ENCODE measurements around the gene DUSP2. TPM values are rescaled to one million over a fixed set of nuclear protein-coding genes. Genes with fewer than 3 reads are reported as not detected.
A peak's percentile ranks its signal among the peaks of the same experiment; 100 is the strongest.

Gene DUSP2, protein sequence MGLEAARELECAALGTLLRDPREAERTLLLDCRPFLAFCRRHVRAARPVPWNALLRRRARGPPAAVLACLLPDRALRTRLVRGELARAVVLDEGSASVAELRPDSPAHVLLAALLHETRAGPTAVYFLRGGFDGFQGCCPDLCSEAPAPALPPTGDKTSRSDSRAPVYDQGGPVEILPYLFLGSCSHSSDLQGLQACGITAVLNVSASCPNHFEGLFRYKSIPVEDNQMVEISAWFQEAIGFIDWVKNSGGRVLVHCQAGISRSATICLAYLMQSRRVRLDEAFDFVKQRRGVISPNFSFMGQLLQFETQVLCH
- 10 to 100 TPM in 2 of 3 donors, 1 to 10 TPM in 1; 1.9 to 57.5 (median 12.8) TPM for total RNA-seq

DNA sequence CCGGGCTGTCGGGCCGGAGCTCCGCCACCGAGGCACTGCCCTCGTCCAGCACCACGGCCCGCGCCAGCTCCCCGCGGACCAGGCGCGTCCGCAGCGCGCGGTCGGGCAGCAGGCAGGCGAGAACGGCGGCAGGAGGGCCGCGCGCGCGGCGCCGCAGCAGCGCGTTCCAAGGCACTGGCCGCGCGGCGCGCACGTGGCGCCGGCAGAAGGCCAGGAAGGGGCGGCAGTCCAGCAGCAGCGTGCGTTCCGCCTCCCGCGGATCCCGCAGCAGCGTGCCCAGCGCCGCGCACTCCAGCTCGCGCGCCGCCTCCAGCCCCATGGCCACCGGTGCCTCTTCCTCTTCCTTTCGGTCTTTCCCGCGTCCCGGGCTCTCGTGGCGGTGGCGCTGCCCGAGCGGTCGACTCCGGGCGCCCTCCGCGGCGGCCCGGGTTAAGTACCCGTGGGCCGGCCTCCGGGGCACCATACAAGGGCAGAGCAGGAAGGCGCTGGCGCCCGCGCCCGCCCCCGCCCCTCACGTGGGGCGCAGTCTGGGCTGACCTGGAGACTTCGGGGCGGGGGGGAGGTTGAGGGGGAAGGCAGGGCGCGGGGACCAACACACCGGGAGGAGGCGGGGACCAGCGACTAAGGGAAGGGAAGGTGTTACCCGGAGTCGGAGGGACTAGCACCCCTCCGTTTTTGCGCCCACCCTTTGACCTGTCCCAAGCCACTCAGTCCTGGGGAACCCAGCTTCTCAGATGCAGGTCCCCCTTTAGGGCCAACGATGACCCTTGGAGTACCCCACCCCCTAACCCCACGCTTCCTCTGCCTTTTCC is at the start of gene DUSP2:
TSS of gene DUSP2 (minus strand) at position 405 of the 812 bp plus-strand sequence. CDS start at position 319, 86 bp downstream.
- Histone ChIP-seq H3K27ac (peak within 1 kb of the TSS; percentile 88 to 89), H3K36me3 (no peaks in the 10 kb centered on the region), H3K4me1 (peaks cover 11 to 22% of the 10 kb centered on the region in 2 donors), H3K4me3 (peak within 1 kb of the TSS; percentile 47 to 95 (median 69)), H3K27me3 (no peaks in the 10 kb centered on the region), H3K9me3 (no peaks in the 10 kb centered on the region)
- DNase-seq (ENCODE audit: low spot score in 2 of 2): peak; percentile 63 to 89
- intact Hi-C loops (cut with DNase I; ENCODE audit: low total_unique reads): no loop called here
- TF ChIP-seq POLR2A (IDR thresholded peaks at IDR 0.05) (no peak), POLR2AphosphoS5 (IDR thresholded peaks at IDR 0.05) (peak in 2 of 3 donors; percentile 45 to 50)

DNA sequence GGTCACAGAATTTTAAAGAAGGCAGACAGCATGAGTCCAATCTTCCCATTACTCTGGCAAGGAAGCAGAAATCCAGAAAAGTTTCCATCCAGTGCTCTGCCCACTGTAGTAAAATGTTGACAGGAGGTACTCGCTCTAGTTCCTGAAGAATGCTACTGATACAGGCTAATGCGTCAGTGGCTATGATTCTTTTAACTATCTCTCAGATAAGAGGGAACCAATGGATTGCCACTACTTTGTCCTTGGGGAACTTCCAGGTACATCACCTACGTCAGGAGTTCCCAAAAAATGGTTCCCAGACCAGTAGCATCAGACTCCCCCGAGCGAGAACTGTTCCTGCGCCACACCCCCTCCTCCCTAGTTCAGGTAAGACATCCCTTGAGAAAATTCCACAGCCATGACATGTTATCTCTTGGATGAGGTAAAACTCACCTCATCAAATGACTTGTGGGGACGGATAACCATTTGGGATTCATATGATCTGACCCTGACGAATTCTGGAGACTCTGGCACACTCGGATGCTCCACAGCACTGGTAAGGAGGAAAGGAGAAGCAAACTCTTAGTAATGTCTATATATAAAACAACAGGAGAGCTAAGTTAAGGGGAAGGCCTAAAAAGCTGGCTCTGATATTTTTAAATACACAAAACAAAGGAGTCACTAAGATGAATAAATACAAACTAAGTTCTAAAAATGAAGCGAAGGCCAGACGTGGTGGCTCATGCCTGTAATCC is 46.9 kb upstream of the DUSP2 start:
- H3K36me3 ChIP-seq: peaks cover 19% of the 10 kb centered on the region
- TF ChIP-seq POLR2A (IDR thresholded peaks at IDR 0.05) (no peak), POLR2AphosphoS5 (IDR thresholded peaks at IDR 0.05) (no peak)
- TF ChIP-seq, protein P1, sequence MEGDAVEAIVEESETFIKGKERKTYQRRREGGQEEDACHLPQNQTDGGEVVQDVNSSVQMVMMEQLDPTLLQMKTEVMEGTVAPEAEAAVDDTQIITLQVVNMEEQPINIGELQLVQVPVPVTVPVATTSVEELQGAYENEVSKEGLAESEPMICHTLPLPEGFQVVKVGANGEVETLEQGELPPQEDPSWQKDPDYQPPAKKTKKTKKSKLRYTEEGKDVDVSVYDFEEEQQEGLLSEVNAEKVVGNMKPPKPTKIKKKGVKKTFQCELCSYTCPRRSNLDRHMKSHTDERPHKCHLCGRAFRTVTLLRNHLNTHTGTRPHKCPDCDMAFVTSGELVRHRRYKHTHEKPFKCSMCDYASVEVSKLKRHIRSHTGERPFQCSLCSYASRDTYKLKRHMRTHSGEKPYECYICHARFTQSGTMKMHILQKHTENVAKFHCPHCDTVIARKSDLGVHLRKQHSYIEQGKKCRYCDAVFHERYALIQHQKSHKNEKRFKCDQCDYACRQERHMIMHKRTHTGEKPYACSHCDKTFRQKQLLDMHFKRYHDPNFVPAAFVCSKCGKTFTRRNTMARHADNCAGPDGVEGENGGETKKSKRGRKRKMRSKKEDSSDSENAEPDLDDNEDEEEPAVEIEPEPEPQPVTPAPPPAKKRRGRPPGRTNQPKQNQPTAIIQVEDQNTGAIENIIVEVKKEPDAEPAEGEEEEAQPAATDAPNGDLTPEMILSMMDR (IDR thresholded peaks at IDR 0.05): no peak
- no peaks in the 10 kb centered on the region for H3K9me3 ChIP-seq
- no peaks in the 10 kb centered on the region for H3K27me3 ChIP-seq
- no peak overlapping the region for H3K4me3 ChIP-seq
- H3K4me1 ChIP-seq: no peaks in the 10 kb centered on the region
- DNase-seq (ENCODE audit: low spot score in 2 of 2): no peak
- H3K27ac ChIP-seq: no peak overlapping the region
- intact Hi-C loops (cut with DNase I; ENCODE audit: low total_unique reads): no loop called here

DNA sequence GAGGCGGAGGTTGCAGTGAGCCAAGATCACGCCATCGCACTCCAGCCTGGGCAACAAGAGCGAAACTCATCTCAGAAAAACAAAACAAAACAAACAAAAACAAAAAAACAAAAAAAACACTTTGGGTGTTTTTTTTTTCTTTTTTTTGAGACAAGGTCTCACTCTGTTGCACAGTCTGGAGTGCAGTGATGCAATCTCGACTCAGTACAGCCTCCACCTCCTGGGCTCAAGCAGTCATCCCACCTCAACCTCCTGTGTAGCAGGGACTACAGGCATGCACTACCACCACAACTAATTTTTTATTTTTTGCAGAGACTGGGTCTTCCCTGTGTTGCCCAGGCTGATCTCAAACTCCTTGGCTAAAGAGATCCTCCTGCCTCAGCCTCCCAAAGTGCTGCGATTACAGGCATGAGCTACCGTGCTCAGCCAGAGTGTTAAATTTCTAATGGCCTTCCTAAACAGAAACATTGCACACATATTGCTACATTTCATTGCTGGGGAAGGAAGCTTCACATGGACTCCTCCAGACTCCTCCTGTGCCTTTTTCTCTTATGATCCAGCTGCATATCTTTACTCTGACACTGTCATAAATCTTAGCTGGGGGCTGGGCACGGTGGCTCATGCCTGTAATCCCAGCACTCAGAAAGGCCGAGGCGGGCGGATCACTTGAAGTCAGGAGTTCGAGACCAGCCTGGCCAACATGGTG is 43.7 kb upstream of the DUSP2 start:
- Histone ChIP-seq H3K27ac (no peak overlapping the region), H3K4me3 (no peak overlapping the region), H3K9me3 (no peaks in the 10 kb centered on the region), H3K36me3 (peaks cover 15% of the 10 kb centered on the region), H3K27me3 (no peaks in the 10 kb centered on the region), H3K4me1 (no peaks in the 10 kb centered on the region)
- intact Hi-C loops (cut with DNase I; ENCODE audit: low total_unique reads): no loop called here
- TF ChIP-seq POLR2A (IDR thresholded peaks at IDR 0.05) (no peak), POLR2AphosphoS5 (IDR thresholded peaks at IDR 0.05) (no peak)
- DNase-seq (ENCODE audit: low spot score in 2 of 2): no peak

DNA sequence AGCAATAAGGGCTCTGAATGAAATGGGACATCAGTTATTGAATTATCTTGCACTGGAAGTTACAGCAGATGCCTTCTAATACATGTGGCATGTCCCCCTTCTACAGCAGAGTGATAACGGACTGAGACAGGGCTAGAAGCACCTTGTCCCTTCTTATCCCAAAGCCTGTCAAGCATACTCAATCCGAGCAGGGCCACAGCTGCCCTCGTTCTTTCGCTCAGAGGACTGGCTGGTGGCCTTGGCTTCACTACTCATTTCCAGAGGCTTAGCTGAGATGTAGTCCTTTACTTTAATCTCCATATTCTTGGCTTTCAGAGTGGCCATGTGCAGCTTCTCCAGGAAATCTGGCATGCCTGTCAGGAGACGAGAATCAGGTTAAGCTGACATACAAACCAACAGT is 41.3 kb upstream of the DUSP2 start:
- Histone ChIP-seq H3K4me1 (no peaks in the 10 kb centered on the region), H3K27ac (no peak overlapping the region), H3K27me3 (no peaks in the 10 kb centered on the region), H3K9me3 (no peaks in the 10 kb centered on the region), H3K4me3 (no peak overlapping the region), H3K36me3 (no peaks in the 10 kb centered on the region)
- DNase-seq (ENCODE audit: low spot score in 2 of 2): no peak
- intact Hi-C loops (cut with DNase I; ENCODE audit: low total_unique reads): no loop called here
- TF ChIP-seq POLR2A (IDR thresholded peaks at IDR 0.05): no peak
- TF ChIP-seq, protein P1 (IDR thresholded peaks at IDR 0.05): no peak
- no peak for TF ChIP-seq POLR2AphosphoS5 (IDR thresholded peaks at IDR 0.05)

GRCh38 chr2:96185516-96185915 is 40.3 kb upstream of the DUSP2 start:
- H3K36me3 ChIP-seq: no peaks in the 10 kb centered on the region
- intact Hi-C loops (cut with DNase I; ENCODE audit: low total_unique reads): no loop called here
- TF ChIP-seq POLR2A (IDR thresholded peaks at IDR 0.05): no peak
- TF ChIP-seq POLR2AphosphoS5 (IDR thresholded peaks at IDR 0.05): no peak
- TF ChIP-seq, protein P1 (IDR thresholded peaks at IDR 0.05): no peak

More at GRCh38 chr2:96185516-96185915, 40.3 kb upstream of the DUSP2 start:
- no peaks in the 10 kb centered on the region for H3K4me1 ChIP-seq
- no peaks in the 10 kb centered on the region for H3K9me3 ChIP-seq
- DNase-seq (ENCODE audit: low spot score in 2 of 2): no peak
- H3K27ac ChIP-seq: no peak overlapping the region
- H3K27me3 ChIP-seq: no peaks in the 10 kb centered on the region
- no peak overlapping the region for H3K4me3 ChIP-seq
